Stimulated activated CD8-positive, alpha-beta memory T cell treated with anti-CD3 and anti-CD28 coated beads, Interleukin-4, amount 100 ng/mL, for 1 hour (primary cell): ENCODE measurements around the gene PFKFB2.

Source experiments
- DNase-seq, 2 donors: peaks; one replicate each; pipeline ENCODE4 v3.0.0-alpha.2; 2020; ENCODE audit warnings: low read depth in 2 of 2, low spot score in 1 of 2

The PFKFB2 gene

GRCh38 chr1:207052911-207053769 is at the start of gene PFKFB2:
Gene PFKFB2, plus strand, starts transcription at chr1:207053275. Its CDS starts 1,443 bp downstream, at chr1:207054718.
- peak; percentile 84 to 91 for DNase-seq

GRCh38 chr1:207004931-207005830 is 47.9 kb upstream of the PFKFB2 start:
- no peak for DNase-seq

- no peak for DNase-seq
Measured at GRCh38 chr1:207006083-207006482, 47.0 kb upstream of the PFKFB2 start.

GRCh38 chr1:207006914-207007313 is 46.2 kb upstream of the PFKFB2 start:
- no peak for DNase-seq

- DNase-seq = no peak
Measured at GRCh38 chr1:207007352-207008033, 45.6 kb upstream of the PFKFB2 start.

GRCh38 chr1:207009182-207009850 is 43.8 kb upstream of the PFKFB2 start:
- DNase-seq = no peak

- no peak for DNase-seq
Measured at GRCh38 chr1:207009945-207010344, 43.1 kb upstream of the PFKFB2 start.

- DNase-seq = no peak
Measured at GRCh38 chr1:207010726-207011125, 42.3 kb upstream of the PFKFB2 start.

- no peak for DNase-seq
Measured at GRCh38 chr1:207013321-207014085, 39.6 kb upstream of the PFKFB2 start.

- DNase-seq = no peak
Measured at GRCh38 chr1:207014728-207015127, 38.3 kb upstream of the PFKFB2 start.

GRCh38 chr1:207015791-207016190 is 37.3 kb upstream of the PFKFB2 start:
- DNase-seq = no peak

GRCh38 chr1:207017615-207018559 is 35.2 kb upstream of the PFKFB2 start:
- DNase-seq = no peak

- no peak for DNase-seq
Measured at GRCh38 chr1:207018707-207019106, 34.4 kb upstream of the PFKFB2 start.

GRCh38 chr1:207019161-207019560 is 33.9 kb upstream of the PFKFB2 start:
- DNase-seq = no peak

- no peak for DNase-seq
Measured at GRCh38 chr1:207019661-207020060, 33.4 kb upstream of the PFKFB2 start.

- DNase-seq = no peak
Measured at GRCh38 chr1:207020065-207020708, 32.9 kb upstream of the PFKFB2 start.

- no peak for DNase-seq
Measured at GRCh38 chr1:207020709-207021107, 32.4 kb upstream of the PFKFB2 start.

- DNase-seq = no peak
Measured at GRCh38 chr1:207021139-207021861, 31.8 kb upstream of the PFKFB2 start.
